GM10248 (cell line): ENCODE measurements around the gene THBS4.
"Not testable (repeated sequence)": the region's sequence is repeated elsewhere in the genome, so short reads cannot be mapped to it uniquely, and the experiment has no call there.

Experiments
- CTCF ChIA-PET: fragments of 300-600 bp; sonication (Branson Sonifier 250); formaldehyde crosslinking; extraction: SDS; loops from one replicate; lab custom pipeline; 2021; ENCODE audit warnings: antibody characterized with exemption; lab: Yijun Ruan, JAX
- POLR2A ChIA-PET: fragments of 350-650 bp; sonication (Branson Sonifier 250); formaldehyde crosslinking; extraction: SDS; loops from one replicate; lab custom pipeline; 2020; ENCODE audit warnings: antibody characterized with exemption; lab: Yijun Ruan, JAX
- DNase-seq: peaks from one replicate; pipeline ENCODE4 v3.0.0; 2012; ENCODE audit errors: extremely low spot score
- CTCF ChIP-seq: IDR thresholded peaks from 2 replicates; pipeline ENCODE4 v1.5.1; 2012; ENCODE audit warnings: mild to moderate bottlenecking, low read depth; ENCODE audit errors: extremely low read depth, missing control alignments, control extremely low read depth

THBS4 gene

GRCh38 chr5:80097451-80097850 is 62.3 kb downstream of the THBS4 start:
- CTCF ChIA-PET = interaction anchor here (3.3 to 10.9 kb wide), 2 partner anchors 13 to 210 kb away, joined by 19 to 84 read pairs; no protein-coding TSS in a partner anchor
- POLR2A ChIA-PET = no interaction called here
- TF ChIP-seq CTCF = no peak
- no peak for DNase-seq

GRCh38 chr5:80101993-80102392 is 66.8 kb downstream of the THBS4 start:
- DNase-seq = no peak
- POLR2A ChIA-PET = no interaction called here
- TF ChIP-seq CTCF = no peak
- CTCF ChIA-PET = interaction anchor here (1.3 to 5.4 kb wide), 4 partner anchors 8 to 18 kb away, joined by 4 to 25 read pairs (median 10); no protein-coding TSS in a partner anchor

GRCh38 chr5:80103371-80103770 is 68.2 kb downstream of the THBS4 start:
- no peak for DNase-seq
- ChIA-PET POLR2A (no interaction called here), CTCF (interaction anchor here (1.2 to 5.4 kb wide), 4 partner anchors 12 to 73 kb away, joined by 3 to 25 read pairs (median 9); no protein-coding TSS in a partner anchor)
- no peak for TF ChIP-seq CTCF

- ChIA-PET POLR2A (no interaction called here), CTCF (interaction anchor here (0.9 to 5.4 kb wide), 3 partner anchors 10 to 14 kb away, joined by 3 to 25 read pairs (median 4); no protein-coding TSS in a partner anchor)
Observed at GRCh38 chr5:80105698-80106439, 70.7 kb downstream of the THBS4 start.

GRCh38 chr5:80106916-80107315 is 71.8 kb downstream of the THBS4 start:
- no peak for TF ChIP-seq CTCF
- ChIA-PET CTCF (interaction anchor here (1.1 to 5.4 kb wide), 2 partner anchors 9 to 15 kb away, joined by 4 to 25 read pairs; no protein-coding TSS in a partner anchor), POLR2A (no interaction called here)
- no peak for DNase-seq

More at GRCh38 chr5:80105698-80106439, 70.7 kb downstream of the THBS4 start:
- DNase-seq = no peak
- TF ChIP-seq CTCF = no peak

- TF ChIP-seq CTCF = no peak
- CTCF ChIA-PET = interaction anchor here (1.0 to 1.6 kb wide), 7 partner anchors 9 to 86 kb away, joined by 3 to 9 read pairs (median 4); no protein-coding TSS in a partner anchor
- POLR2A ChIA-PET = no interaction called here
- no peak for DNase-seq
Observed at GRCh38 chr5:80109646-80110478, 74.7 kb downstream of the THBS4 start.

- POLR2A ChIA-PET, CTCF ChIA-PET, DNase-seq: not testable (repeated sequence)
Observed at GRCh38 chr5:80111376-80111990, 76.3 kb downstream of the THBS4 start.
